C4-2B (cell line): Measurements from ENCODE around the gene SFRP4.
"Not testable (repeated sequence)": the region's sequence is repeated elsewhere in the genome, so short reads cannot be mapped to it uniquely, and the experiment has no call there.

Experiments used
- H3K27ac ChIP-seq: fragments of 450-650 bp; 2 replicates; pipeline ENCODE4 v1.5.1; 2017
- CTCF ChIP-seq: fragments of 450-650 bp; conservative IDR thresholded peaks from 2 replicates; pipeline ENCODE4 v1.5.1; 2017; ENCODE audit warnings: mild to moderate bottlenecking
- ZFX ChIP-seq: fragments of 450-650 bp; IDR thresholded peaks from 2 replicates; pipeline ENCODE4 v1.6.1; 2017

SFRP4 gene

GRCh38 chr7:37916673-37917660, at the start of gene SFRP4:
SFRP4 (minus strand) TSS chr7:37916817; CDS start chr7:37916537, 280 bp downstream.
- TF ChIP-seq CTCF (peak; percentile 88), ZFX (no peak)
- H3K27ac ChIP-seq: no peak within 1 kb of the TSS

- H3K27ac ChIP-seq: no peak overlapping the region
- TF ChIP-seq ZFX (no peak), CTCF (no peak)
Measured at GRCh38 chr7:37964196-37964595, 47.6 kb upstream of the SFRP4 start.

DNA sequence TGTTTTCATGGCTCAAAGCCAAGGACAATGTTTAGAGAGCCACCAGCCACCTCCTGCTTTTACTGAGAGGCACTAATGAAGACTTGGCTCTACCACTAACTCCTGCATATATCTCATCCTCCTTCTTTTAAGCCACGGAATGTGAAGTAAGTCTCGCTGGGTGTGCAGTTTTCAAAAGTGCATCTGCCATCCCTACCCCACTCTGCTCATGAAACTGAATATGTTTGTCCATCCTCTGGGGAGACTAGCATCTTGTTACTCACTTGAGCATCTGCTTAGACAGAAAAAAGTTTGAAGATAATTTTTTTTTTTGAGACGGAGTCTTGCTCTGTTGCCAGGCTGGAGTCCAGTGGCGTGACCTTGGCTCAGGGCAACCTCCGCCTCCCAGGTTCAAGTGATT, 44.6 kb upstream of the SFRP4 start:
- no peak overlapping the region for H3K27ac ChIP-seq
- TF ChIP-seq ZFX: no peak
- TF ChIP-seq CTCF: no peak

GRCh38 chr7:37960483-37960882, 43.9 kb upstream of the SFRP4 start:
- H3K27ac ChIP-seq: no peak overlapping the region
- no peak for TF ChIP-seq CTCF

- H3K27ac ChIP-seq: no peak overlapping the region
Measured at GRCh38 chr7:37957221-37957970, 40.8 kb upstream of the SFRP4 start.

GRCh38 chr7:37956791-37957190, 40.2 kb upstream of the SFRP4 start:
- H3K27ac ChIP-seq: no peak overlapping the region
- no peak for TF ChIP-seq ZFX
- no peak for TF ChIP-seq CTCF

More at GRCh38 chr7:37957221-37957970, 40.8 kb upstream of the SFRP4 start:
- TF ChIP-seq ZFX (no peak), CTCF (no peak)

DNA sequence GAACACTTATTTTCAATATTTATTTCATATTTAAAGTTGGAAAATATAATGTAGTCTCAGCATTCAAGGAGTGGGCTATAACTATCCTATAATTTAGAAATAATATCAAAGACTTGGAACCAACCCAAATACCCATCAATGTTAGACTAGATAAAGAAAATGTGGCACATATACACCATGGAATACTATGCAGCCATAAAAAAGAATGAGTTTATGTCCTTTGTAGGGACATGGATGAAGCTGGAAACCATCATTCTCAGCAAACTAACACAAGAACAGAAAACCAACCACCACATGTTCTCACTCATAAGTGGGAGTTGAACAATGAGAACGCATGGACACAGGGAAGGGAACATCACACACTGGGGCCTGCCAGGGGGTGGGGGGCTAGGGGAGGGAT, 37.6 kb upstream of the SFRP4 start:
- not testable (repeated sequence) for H3K27ac ChIP-seq
